Caco-2 (cell line): ENCODE data around the gene CISD3. TPM values are rescaled to one million over a fixed set of nuclear protein-coding genes. Genes with fewer than 3 reads are reported as not detected.

ENCODE experiments used
- BruUV-seq: library from RNA; stranded (reverse); fragments of 400-500 nt; replicated peaks from 2 replicates; lab custom pipeline; 2021; lab: Mats Ljungman, UMichigan
- CTCF ChIA-PET: fragments of 300-600 bp; sonication (Branson Sonifier 250); formaldehyde crosslinking; loops from one replicate; lab custom pipeline; 2022; ENCODE audit warnings: antibody characterized with exemption; lab: Charles Lee
- POLR2A ChIA-PET: fragments of 300-600 bp; sonication (Branson Sonifier 250); formaldehyde crosslinking; loops from one replicate; lab custom pipeline; 2022; ENCODE audit warnings: antibody characterized with exemption; lab: Charles Lee
- DNase-seq, 2 experiments: peaks; one replicate each; pipeline versions ENCODE4 v3.0.0 to v3.0.0-alpha.2; 2020 to 2022
- H3K27me3 ChIP-seq: replicated peaks from 2 replicates; pipeline ENCODE4 v1.6.0; 2011; ENCODE audit warnings: low read length; ENCODE audit not compliant: control insufficient read depth, insufficient read depth
- H3K36me3 ChIP-seq: 2 replicates; pipeline ENCODE4 v1.5.1; 2011; ENCODE audit warnings: low read length; ENCODE audit not compliant: control insufficient read depth, insufficient read depth
- H3K4me1 ChIP-seq: fragments of 250-450 bp; sonication (Bioruptor Pico); 2 replicates; pipeline ENCODE4 v1.5.1; 2020; ENCODE audit warnings: mild to moderate bottlenecking
- H3K4me3 ChIP-seq: 2 replicates; pipeline ENCODE4 v1.5.1; 2011; ENCODE audit warnings: low read depth, mild to moderate bottlenecking, control low read depth, low read length
- H3K9me3 ChIP-seq: fragments of 250-450 bp; sonication (Bioruptor Pico); 2 replicates; pipeline ENCODE4 v1.5.1; 2020; ENCODE audit warnings: mild to moderate bottlenecking, moderate library complexity
- H3K27ac Mint-ChIP-seq: one replicate; pipeline ENCODE4 v1.8.0; 2022; ENCODE audit warnings: mixed read lengths; ENCODE audit not compliant: unreplicated experiment
- H3K27me3 Mint-ChIP-seq: one replicate; pipeline ENCODE4 v1.8.0; 2022; ENCODE audit warnings: mixed read lengths; ENCODE audit not compliant: insufficient read depth, unreplicated experiment
- H3K36me3 Mint-ChIP-seq: one replicate; pipeline ENCODE4 v1.8.0; 2022; ENCODE audit warnings: mild to moderate bottlenecking, mixed read lengths; ENCODE audit not compliant: insufficient read depth, unreplicated experiment
- H3K4me1 Mint-ChIP-seq: one replicate; pipeline ENCODE4 v1.8.0; 2022; ENCODE audit warnings: low read depth, mixed read lengths; ENCODE audit not compliant: unreplicated experiment
- H3K4me3 Mint-ChIP-seq: one replicate; pipeline ENCODE4 v1.8.0; 2022; ENCODE audit warnings: mild to moderate bottlenecking, moderate library complexity, mixed read lengths; ENCODE audit not compliant: unreplicated experiment
- H3K9me3 Mint-ChIP-seq: one replicate; pipeline ENCODE4 v1.8.0; 2022; ENCODE audit warnings: mixed read lengths; ENCODE audit not compliant: unreplicated experiment
- intact Hi-C: fragments of 100-400 bp; cut with micrococcal nuclease; formaldehyde crosslinking; loops from one replicate; pipeline ENCODE4 v1.10.0; 2022; ENCODE audit not compliant: unreplicated experiment
- total RNA-seq: library from RNA; stranded (reverse); gene quantifications from 2 replicates; pipeline ENCODE4 v1.2.3, GENCODE V29; 2022
- TF ChIP-seq, protein P1 (sequence below), 2 experiments: fragments of 200-600 bp in 1 of 2; IDR thresholded peaks; 1 replicate in 1 of 2; 2 replicates in 1 of 2; pipeline versions ENCODE4 v1.5.1 to v1.8.0; 2011 to 2022; ENCODE audit warnings: antibody characterized with exemption in 1 of 2, control low read depth in 1 of 2, inconsistent platforms in 1 of 2, low read depth in 1 of 2, low read length in 1 of 2, mild to moderate bottlenecking in 1 of 2, moderate library complexity in 1 of 2; ENCODE audit not compliant: insufficient read depth in 1 of 2, severe bottlenecking in 1 of 2, unreplicated experiment in 1 of 2

CISD3 gene
- total RNA-seq, 1 experiment from 2014 or later, result 16.6 TPM

DNA sequence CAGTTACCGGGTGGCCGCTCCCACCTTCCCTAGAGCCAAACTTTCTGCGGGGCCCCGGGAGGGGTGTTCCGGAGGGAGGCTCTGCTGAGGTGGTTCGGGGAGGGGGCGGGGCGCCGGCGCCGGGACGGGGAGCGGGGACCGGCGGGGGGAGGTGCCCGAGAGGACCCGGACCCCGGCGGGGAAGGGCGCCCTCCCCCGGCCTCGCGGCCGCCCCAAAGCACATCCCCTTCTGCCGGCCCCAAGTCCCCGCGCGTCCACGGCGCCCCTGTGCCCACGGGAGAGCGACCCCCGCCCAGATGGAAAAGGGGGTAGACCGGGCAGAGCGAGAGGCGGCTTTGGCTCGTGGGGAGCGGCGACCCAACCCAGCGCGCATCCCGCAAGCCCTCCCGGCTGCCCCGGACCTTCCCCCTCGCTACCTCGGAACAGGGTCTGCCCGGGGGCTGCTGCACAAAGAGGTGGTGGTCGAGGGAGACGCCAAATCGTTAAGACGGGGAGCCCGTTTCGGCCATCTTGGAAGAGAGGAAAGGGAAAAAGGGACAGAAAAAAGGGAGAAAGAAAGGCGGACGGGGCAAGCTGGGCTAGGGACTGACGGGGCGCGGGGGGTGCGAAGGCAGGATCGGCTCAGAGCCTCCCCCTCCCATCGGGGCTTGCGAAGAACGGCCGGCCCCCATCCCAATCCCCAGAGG is 17.5 kb downstream of the CISD3 start:
- H3K4me1 Mint-ChIP-seq, result peaks cover 42% of the 10 kb centered on the region

DNA sequence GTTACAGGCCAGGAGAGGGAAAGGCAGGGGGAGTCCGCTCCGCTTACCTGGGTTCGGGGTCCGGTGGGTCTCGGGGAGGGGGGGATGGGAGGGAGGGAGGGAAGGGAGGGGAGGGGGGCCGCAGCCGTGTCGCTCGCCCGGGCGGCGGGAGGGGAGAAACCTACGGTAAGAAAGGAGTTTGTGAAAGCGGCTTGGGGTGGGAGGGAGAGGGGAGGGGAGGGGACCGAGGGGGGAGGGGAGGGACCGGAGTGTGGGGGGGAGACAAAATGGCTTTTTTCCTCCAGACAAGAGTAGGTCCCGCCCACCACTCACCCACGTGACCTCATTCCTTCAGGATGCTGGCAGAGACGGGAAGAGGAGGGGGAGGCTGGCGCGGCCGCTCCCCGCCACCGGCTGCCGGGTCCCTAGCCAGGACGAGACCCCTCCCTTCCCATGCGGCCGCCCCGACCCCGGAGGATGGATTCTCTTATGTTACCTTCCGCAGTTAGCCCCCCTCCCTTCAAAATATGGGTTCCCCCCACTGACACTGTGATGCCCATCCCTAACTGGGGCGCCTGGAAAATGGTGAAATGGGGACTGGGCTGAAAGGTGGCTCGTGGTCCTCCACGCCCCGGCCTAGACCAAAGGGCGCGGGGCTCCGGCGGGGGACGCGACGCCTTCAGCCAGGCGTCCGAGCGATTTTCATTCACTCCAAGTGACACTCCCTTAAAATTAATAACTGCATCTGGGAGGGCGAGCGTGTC is 18.2 kb downstream of the CISD3 start, which contains the start of gene PCGF2:
TSS of gene PCGF2 (minus strand) at position 188 of the 743 bp plus-strand sequence. CDS start 7,934 bp downstream, outside the sequence.
- Mint-ChIP-seq H3K9me3 (no peaks in the 10 kb centered on the region), H3K27ac (peak within 1 kb of the TSS; percentile 81), H3K4me1 (peaks cover 37% of the 10 kb centered on the region), H3K27me3 (peaks cover 2% of the 10 kb centered on the region), H3K36me3 (peaks cover 41% of the 10 kb centered on the region), H3K4me3 (peak within 1 kb of the TSS; percentile 79)
- POLR2A ChIA-PET, result no interaction called here
- no peaks in the 10 kb centered on the region for H3K36me3 ChIP-seq
- peak; percentile 92 to 96 for DNase-seq
- H3K9me3 ChIP-seq, result no peaks in the 10 kb centered on the region
- CTCF ChIA-PET, result no interaction called here
- peak within 1 kb of the TSS; percentile 90 for H3K4me3 ChIP-seq
- no peaks in the 10 kb centered on the region for H3K27me3 ChIP-seq
- H3K4me1 ChIP-seq, result peaks cover 27% of the 10 kb centered on the region
- intact Hi-C loops, result loop anchor here (2.0 kb wide), 1 partner anchor 18 kb away; the partner anchor contains the start of gene CISD3
- no TSS peak for BruUV-seq
- TF ChIP-seq, protein P1, sequence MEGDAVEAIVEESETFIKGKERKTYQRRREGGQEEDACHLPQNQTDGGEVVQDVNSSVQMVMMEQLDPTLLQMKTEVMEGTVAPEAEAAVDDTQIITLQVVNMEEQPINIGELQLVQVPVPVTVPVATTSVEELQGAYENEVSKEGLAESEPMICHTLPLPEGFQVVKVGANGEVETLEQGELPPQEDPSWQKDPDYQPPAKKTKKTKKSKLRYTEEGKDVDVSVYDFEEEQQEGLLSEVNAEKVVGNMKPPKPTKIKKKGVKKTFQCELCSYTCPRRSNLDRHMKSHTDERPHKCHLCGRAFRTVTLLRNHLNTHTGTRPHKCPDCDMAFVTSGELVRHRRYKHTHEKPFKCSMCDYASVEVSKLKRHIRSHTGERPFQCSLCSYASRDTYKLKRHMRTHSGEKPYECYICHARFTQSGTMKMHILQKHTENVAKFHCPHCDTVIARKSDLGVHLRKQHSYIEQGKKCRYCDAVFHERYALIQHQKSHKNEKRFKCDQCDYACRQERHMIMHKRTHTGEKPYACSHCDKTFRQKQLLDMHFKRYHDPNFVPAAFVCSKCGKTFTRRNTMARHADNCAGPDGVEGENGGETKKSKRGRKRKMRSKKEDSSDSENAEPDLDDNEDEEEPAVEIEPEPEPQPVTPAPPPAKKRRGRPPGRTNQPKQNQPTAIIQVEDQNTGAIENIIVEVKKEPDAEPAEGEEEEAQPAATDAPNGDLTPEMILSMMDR (IDR thresholded peaks at IDR 0.05; ENCODE audit: insufficient read depth in 1 of 2, low read depth in 1 of 2, low read length in 1 of 2, severe bottlenecking in 1 of 2, unreplicated experiment in 1 of 2), result no peak

More for the DNA sequence above, 17.5 kb downstream of the CISD3 start:
- POLR2A ChIA-PET, result no interaction called here
- Mint-ChIP-seq H3K27me3 (peaks cover 2% of the 10 kb centered on the region), H3K9me3 (no peaks in the 10 kb centered on the region), H3K36me3 (peaks cover 38% of the 10 kb centered on the region), H3K4me3 (peak overlapping the region; percentile 79), H3K27ac (peak overlapping the region; percentile 81)
- Histone ChIP-seq H3K4me1 (peaks cover 27% of the 10 kb centered on the region), H3K27me3 (no peaks in the 10 kb centered on the region), H3K9me3 (no peaks in the 10 kb centered on the region), H3K4me3 (peak overlapping the region; percentile 90), H3K36me3 (no peaks in the 10 kb centered on the region)
- CTCF ChIA-PET, result interaction anchor here (2.4 kb wide), 1 partner anchor 12 kb away, joined by 11 read pairs; no protein-coding TSS in a partner anchor
- DNase-seq, result peak in 1 of 2 experiments; percentile 58
- TF ChIP-seq, protein P1 (IDR thresholded peaks at IDR 0.05; ENCODE audit: insufficient read depth in 1 of 2, low read depth in 1 of 2, low read length in 1 of 2, severe bottlenecking in 1 of 2, unreplicated experiment in 1 of 2), result peak in 1 of 2 experiments; percentile 16
- intact Hi-C loops, result loop anchor here (2.0 kb wide), 1 partner anchor 17 kb away; the partner anchor contains the start of gene CISD3
- no TSS peak for BruUV-seq

DNA sequence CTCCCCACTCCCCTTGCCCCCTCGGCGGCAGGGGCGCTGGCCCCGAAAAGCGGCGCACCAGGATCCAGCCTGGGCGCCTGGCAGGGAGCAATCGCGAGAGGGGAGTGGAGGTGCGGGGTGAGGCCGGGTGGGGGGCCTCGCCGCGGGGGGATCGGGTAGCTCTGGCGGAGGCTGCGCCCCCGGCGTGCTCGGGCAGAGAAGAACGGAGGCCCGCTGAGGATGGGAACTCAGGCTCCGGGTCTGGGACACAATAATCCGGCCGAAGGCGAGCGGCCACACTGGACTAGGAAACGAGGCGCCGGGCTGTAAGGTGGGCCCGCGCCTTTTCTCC is 18.7 kb downstream of the CISD3 start:
- DNase-seq, result no peak
- no peaks in the 10 kb centered on the region for H3K27me3 ChIP-seq
- H3K27ac Mint-ChIP-seq, result no peak overlapping the region
- H3K9me3 ChIP-seq, result no peaks in the 10 kb centered on the region
- H3K27me3 Mint-ChIP-seq, result peaks cover 2% of the 10 kb centered on the region
- no peaks in the 10 kb centered on the region for H3K9me3 Mint-ChIP-seq
- TF ChIP-seq, protein P1 (IDR thresholded peaks at IDR 0.05; ENCODE audit: insufficient read depth in 1 of 2, low read depth in 1 of 2, low read length in 1 of 2, severe bottlenecking in 1 of 2, unreplicated experiment in 1 of 2), result no peak
- no TSS peak for BruUV-seq
- no peaks in the 10 kb centered on the region; the same call in 1 of the 2 replicates for H3K36me3 ChIP-seq
- H3K4me3 Mint-ChIP-seq, result peak overlapping the region; percentile 79
- intact Hi-C loops, result loop anchor here (2.0 kb wide), 1 partner anchor 18 kb away; the partner anchor contains the start of gene CISD3
- peak overlapping the region; percentile 90 for H3K4me3 ChIP-seq
- POLR2A ChIA-PET, result interaction anchor here (0.5 to 0.8 kb wide), 2 partner anchors 43 to 105 kb away, joined by 4 to 6 read pairs; no protein-coding TSS in a partner anchor
- H3K4me1 Mint-ChIP-seq, result peaks cover 36% of the 10 kb centered on the region
- CTCF ChIA-PET, result interaction anchor here (1.1 kb wide), 1 partner anchor 38 kb away, joined by 3 read pairs; no protein-coding TSS in a partner anchor
- peaks cover 46% of the 10 kb centered on the region for H3K36me3 Mint-ChIP-seq
- peaks cover 31% of the 10 kb centered on the region for H3K4me1 ChIP-seq
